Trophoblast cell (in vitro differentiated cells and primary cell): ENCODE data around the gene COASY.

Source experiments
- DNase-seq, 2 donors: peaks; one replicate each; pipeline ENCODE4 v3.0.0-alpha.2; 2016
- H2AFZ ChIP-seq: 2 replicates; pipeline ENCODE4 v1.6.1; 2013; ENCODE audit warnings: low read length, moderate library complexity, mild to moderate bottlenecking; ENCODE audit not compliant: insufficient read depth, poor library complexity
- H2AK5ac ChIP-seq: 2 replicates; pipeline ENCODE4 v1.6.1; 2013; ENCODE audit warnings: mild to moderate bottlenecking, low read length
- H2BK120ac ChIP-seq: 2 replicates; pipeline ENCODE4 v1.6.1; 2013; ENCODE audit warnings: low read length, mild to moderate bottlenecking, moderate library complexity; ENCODE audit not compliant: insufficient read depth, poor library complexity
- H2BK12ac ChIP-seq: 2 replicates; pipeline ENCODE4 v1.6.1; 2013; ENCODE audit warnings: mild to moderate bottlenecking, low read length, moderate library complexity
- H2BK5ac ChIP-seq: 2 replicates; pipeline ENCODE4 v1.6.1; 2013; ENCODE audit warnings: low read length, low read depth, moderate library complexity, mild to moderate bottlenecking; ENCODE audit not compliant: poor library complexity
- H3K14ac ChIP-seq: 2 replicates; pipeline ENCODE4 v1.6.1; 2013; ENCODE audit warnings: mild to moderate bottlenecking, low read length
- H3K18ac ChIP-seq: 2 replicates; pipeline ENCODE4 v1.6.1; 2013; ENCODE audit warnings: mild to moderate bottlenecking, low read length
- H3K23ac ChIP-seq: 2 replicates; pipeline ENCODE4 v1.6.1; 2013; ENCODE audit warnings: low read length
- H3K27ac ChIP-seq: 2 replicates; pipeline ENCODE4 v1.5.1; 2013; ENCODE audit warnings: low read depth, mild to moderate bottlenecking, inconsistent platforms, low read length, moderate library complexity
- H3K27me3 ChIP-seq: 2 replicates; pipeline ENCODE4 v1.6.1; 2013; ENCODE audit warnings: inconsistent platforms, mild to moderate bottlenecking, low read length, moderate library complexity; ENCODE audit not compliant: insufficient read depth
- H3K36me3 ChIP-seq, 2 experiments: 1 replicate in 1 of 2; 2 replicates in 1 of 2; pipeline ENCODE4 v1.6.1; 2013; ENCODE audit warnings: low read length in 2 of 2, mild to moderate bottlenecking in 2 of 2, moderate library complexity in 1 of 2; ENCODE audit not compliant: insufficient read depth in 2 of 2, control insufficient read depth in 1 of 2
- H3K4ac ChIP-seq: 2 replicates; pipeline ENCODE4 v1.6.1; 2013; ENCODE audit warnings: low read depth, mild to moderate bottlenecking, low read length, moderate library complexity
- H3K4me1 ChIP-seq, 2 experiments: 1 replicate in 1 of 2; 2 replicates in 1 of 2; pipeline ENCODE4 v1.6.1; 2013; ENCODE audit warnings: low read length in 2 of 2, mild to moderate bottlenecking in 2 of 2, moderate library complexity in 1 of 2; ENCODE audit not compliant: insufficient read depth in 2 of 2, control insufficient read depth in 1 of 2
- H3K4me2 ChIP-seq: 2 replicates; pipeline ENCODE4 v1.6.1; 2013; ENCODE audit warnings: inconsistent platforms, mild to moderate bottlenecking, low read length, moderate library complexity
- H3K4me3 ChIP-seq: 2 replicates; pipeline ENCODE4 v1.5.1; 2013; ENCODE audit warnings: mild to moderate bottlenecking, low read depth, low read length, inconsistent platforms
- H3K79me1 ChIP-seq: one replicate; pipeline ENCODE4 v1.6.1; 2013; ENCODE audit warnings: low read length
- H3K79me2 ChIP-seq: 2 replicates; pipeline ENCODE4 v1.6.1; 2013; ENCODE audit warnings: low read length, mild to moderate bottlenecking; ENCODE audit not compliant: control insufficient read depth, insufficient read depth, poor library complexity
- H3K9ac ChIP-seq: 2 replicates; pipeline ENCODE4 v1.6.1; 2013; ENCODE audit warnings: mild to moderate bottlenecking, low read length
- H3K9me3 ChIP-seq: 2 replicates; pipeline ENCODE4 v1.6.1; 2013; ENCODE audit warnings: low read depth, mild to moderate bottlenecking, control low read depth, inconsistent platforms, low read length; ENCODE audit not compliant: insufficient read depth
- H4K12ac ChIP-seq: 2 replicates; pipeline ENCODE4 v1.6.1; 2013; ENCODE audit warnings: low read depth, mild to moderate bottlenecking, low read length, moderate library complexity
- H4K8ac ChIP-seq: 2 replicates; pipeline ENCODE4 v1.6.1; 2013; ENCODE audit warnings: low read depth, mild to moderate bottlenecking, low read length, moderate library complexity
- H4K91ac ChIP-seq: one replicate; pipeline ENCODE4 v1.6.1; 2013; ENCODE audit warnings: low read depth, mild to moderate bottlenecking, low read length, moderate library complexity
- WGBS: extraction: QIAGEN DNeasy Blood & Tissue Kit; methylation state at CpG from one replicate; pipeline ENCODE4 v1.1.7; 2013; ENCODE audit warnings: missing lambda C conversion rate; ENCODE audit not compliant: insufficient read length, insufficient coverage; ENCODE audit errors: extremely low coverage; 5-methylcytosine and 5-hydroxymethylcytosine counted together

COASY gene

GRCh38 chr17:42521666-42522262 is 40.2 kb upstream of the COASY start:
- no peak overlapping the region for H3K4ac ChIP-seq
- H4K8ac ChIP-seq: peak overlapping the region; percentile 7
- no peak for DNase-seq
- H4K12ac ChIP-seq: no peak overlapping the region
- H3K14ac ChIP-seq: peak overlapping the region; percentile 90
- peak overlapping the region; percentile 23 for H2BK120ac ChIP-seq
- WGBS: no CpG with 5 or more reads among the region's 11 CpGs
- H2BK12ac ChIP-seq: peak overlapping the region; percentile 94
- H3K4me2 ChIP-seq: no peak overlapping the region
- H3K9ac ChIP-seq: no peak overlapping the region
- H3K79me2 ChIP-seq: peaks cover 3% of the 10 kb centered on the region
- H4K91ac ChIP-seq: peak overlapping the region; percentile 87
- no peak overlapping the region for H2AFZ ChIP-seq
- no peaks in the 10 kb centered on the region for H3K9me3 ChIP-seq
- no peak overlapping the region for H3K23ac ChIP-seq
- H3K27me3 ChIP-seq: no peaks in the 10 kb centered on the region
- peaks cover 34% of the 10 kb centered on the region for H3K79me1 ChIP-seq
- H3K18ac ChIP-seq: peak overlapping the region; percentile 32
- peaks cover 46 to 47% of the 10 kb centered on the region in 2 experiments for H3K4me1 ChIP-seq
- H3K27ac ChIP-seq: peak overlapping the region; percentile 92
- peak overlapping the region; percentile 2 for H2BK5ac ChIP-seq
- no peak overlapping the region for H3K4me3 ChIP-seq
- peak overlapping the region; percentile 97 for H2AK5ac ChIP-seq
- H3K36me3 ChIP-seq: peaks cover 13 to 17% of the 10 kb centered on the region in 2 experiments

GRCh38 chr17:42522263-42522790 is 39.6 kb upstream of the COASY start:
- Histone ChIP-seq H2BK12ac (peak overlapping the region; percentile 94), H3K27ac (no peak overlapping the region), H3K4ac (no peak overlapping the region), H3K27me3 (no peaks in the 10 kb centered on the region), H4K12ac (no peak overlapping the region), H3K23ac (no peak overlapping the region), H3K4me1 (peaks cover 46 to 47% of the 10 kb centered on the region in 2 experiments), H2AK5ac (peak overlapping the region; percentile 8), H3K36me3 (peaks cover 13 to 16% of the 10 kb centered on the region in 2 experiments), H3K4me3 (no peak overlapping the region), H2BK5ac (peak overlapping the region; percentile 2), H3K18ac (peak overlapping the region; percentile 32), H4K91ac (peak overlapping the region; percentile 87), H3K14ac (peak overlapping the region; percentile 2), H3K79me1 (peaks cover 34% of the 10 kb centered on the region), H2AFZ (no peak overlapping the region), H3K9ac (no peak overlapping the region), H3K4me2 (no peak overlapping the region), H2BK120ac (no peak overlapping the region), H4K8ac (no peak overlapping the region), H3K9me3 (no peaks in the 10 kb centered on the region), H3K79me2 (peaks cover 3% of the 10 kb centered on the region)
- no CpG with 5 or more reads among the region's 9 CpGs for WGBS
- DNase-seq: no peak

GRCh38 chr17:42522798-42523278 is 39.1 kb upstream of the COASY start:
- Histone ChIP-seq H2BK12ac (no peak overlapping the region), H3K27ac (no peak overlapping the region), H4K91ac (peak overlapping the region; percentile 20), H4K12ac (no peak overlapping the region), H3K4me2 (no peak overlapping the region), H3K79me1 (peaks cover 34% of the 10 kb centered on the region), H3K9me3 (no peaks in the 10 kb centered on the region), H3K9ac (no peak overlapping the region), H3K36me3 (peaks cover 13 to 16% of the 10 kb centered on the region in 2 experiments), H2AK5ac (peak overlapping the region; percentile 8), H3K4me3 (no peak overlapping the region), H2AFZ (no peak overlapping the region), H3K18ac (no peak overlapping the region), H3K4ac (no peak overlapping the region), H2BK120ac (no peak overlapping the region), H3K23ac (no peak overlapping the region), H3K4me1 (peaks cover 46 to 47% of the 10 kb centered on the region in 2 experiments), H3K79me2 (peaks cover 3% of the 10 kb centered on the region), H3K14ac (peak overlapping the region; percentile 2), H3K27me3 (no peaks in the 10 kb centered on the region), H2BK5ac (no peak overlapping the region), H4K8ac (no peak overlapping the region)
- DNase-seq: no peak
- WGBS: no CpG with 5 or more reads among the region's 8 CpGs

- Histone ChIP-seq H3K79me1 (peaks cover 20% of the 10 kb centered on the region), H3K9ac (no peak overlapping the region), H2BK120ac (no peak overlapping the region), H4K8ac (no peak overlapping the region), H3K14ac (no peak overlapping the region), H2AFZ (no peak overlapping the region), H3K36me3 (peaks cover 13 to 16% of the 10 kb centered on the region in 2 experiments), H3K4me2 (no peak overlapping the region), H3K27me3 (no peaks in the 10 kb centered on the region), H2AK5ac (no peak overlapping the region), H2BK5ac (no peak overlapping the region), H3K27ac (no peak overlapping the region), H2BK12ac (no peak overlapping the region), H3K4me3 (no peak overlapping the region), H4K91ac (no peak overlapping the region), H3K23ac (no peak overlapping the region), H4K12ac (no peak overlapping the region), H3K79me2 (peaks cover 3% of the 10 kb centered on the region), H3K9me3 (peaks cover 2% of the 10 kb centered on the region), H3K4ac (no peak overlapping the region), H3K4me1 (peaks cover 27% of the 10 kb centered on the region in 2 experiments), H3K18ac (no peak overlapping the region)
- no CpG with 5 or more reads among the region's 2 CpGs for WGBS
- DNase-seq: no peak
Observed at GRCh38 chr17:42525221-42525620, 36.7 kb upstream of the COASY start.
